ENCODE measurements around the gene REG1B. TPM values are rescaled to one million over a fixed set of nuclear protein-coding genes. Genes with fewer than 3 reads are reported as not detected.

Gene REG1B
- total RNA-seq, 1 experiment from 2014 or later: 2.1 TPM

- TF ChIP-seq STAT6 (CRISPR knock-in tag; conservative IDR thresholded peaks at IDR 0.05; ENCODE audit: low read depth): no peak
These were observed 24.5 kb upstream of the REG1B start (continued) for GRCh38 chr2:79112269-79112668.

GRCh38 chr2:79105259-79105658 is 17.5 kb upstream of the REG1B start:
- Mint-ChIP-seq H3K4me3 (no peak overlapping the region), H3K9me3 (peaks cover 16% of the 10 kb centered on the region)
- DNase-seq (ENCODE audit: low spot score): no peak

More at GRCh38 chr2:79105259-79105658, 17.5 kb upstream of the REG1B start:
- ChIA-PET POLR2A (no interaction called here), CTCF (interaction anchor here (0.7 to 2.3 kb wide), 3 partner anchors 14 to 64 kb away, joined by 3 to 13 read pairs (median 4); no protein-coding TSS in a partner anchor)
- Mint-ChIP-seq H3K27me3 (ENCODE audit: low read depth) (peaks cover 2% of the 10 kb centered on the region; the same call in 1 of the 2 replicates), H3K4me1 (no peaks in the 10 kb centered on the region), H3K27ac (no peak overlapping the region), H3K36me3 (peaks cover 12% of the 10 kb centered on the region)
- peak; percentile 63 for ATAC-seq
- TF ChIP-seq ZNF281 (CRISPR knock-in tag; IDR thresholded peaks at IDR 0.05): no peak
- TF ChIP-seq ELF4 (CRISPR knock-in tag; IDR thresholded peaks at IDR 0.05; ENCODE audit: low read depth): no peak
- TF ChIP-seq MYBL2 (CRISPR knock-in tag; IDR thresholded peaks at IDR 0.05): no peak
- TF ChIP-seq TEAD1 (CRISPR knock-in tag; IDR thresholded peaks at IDR 0.05): no peak
- no peak for TF ChIP-seq ZNF138 (CRISPR knock-in tag; conservative IDR thresholded peaks at IDR 0.05)
- TF ChIP-seq FOXP1 (CRISPR knock-in tag; IDR thresholded peaks at IDR 0.05; ENCODE audit: borderline replicate concordance): no peak
- no peak for TF ChIP-seq FOXK1 (CRISPR knock-in tag; IDR thresholded peaks at IDR 0.05)
- no peak for TF ChIP-seq GABPB1 (CRISPR knock-in tag; IDR thresholded peaks at IDR 0.05)
- TF ChIP-seq ATF3 (CRISPR knock-in tag; conservative IDR thresholded peaks at IDR 0.05): no peak
- no peak for TF ChIP-seq HMGXB4 (CRISPR knock-in tag; IDR thresholded peaks at IDR 0.05)
- TF ChIP-seq ZNF219 (CRISPR knock-in tag; IDR thresholded peaks at IDR 0.05; ENCODE audit: borderline replicate concordance): no peak
- TF ChIP-seq KAT7 (CRISPR knock-in tag; IDR thresholded peaks at IDR 0.05; ENCODE audit: borderline replicate concordance): no peak
- no peak for TF ChIP-seq TP53 (CRISPR knock-in tag; IDR thresholded peaks at IDR 0.05)
- TF ChIP-seq SMAD3 (CRISPR knock-in tag; IDR thresholded peaks at IDR 0.05; ENCODE audit: borderline replicate concordance): no peak
- no peak for TF ChIP-seq USF1 (CRISPR knock-in tag; IDR thresholded peaks at IDR 0.05)
- TF ChIP-seq NR3C1 (CRISPR knock-in tag; conservative IDR thresholded peaks at IDR 0.05; ENCODE audit: low read depth): no peak
- TF ChIP-seq OVOL2 (CRISPR knock-in tag; IDR thresholded peaks at IDR 0.05; ENCODE audit: borderline replicate concordance): no peak
- no peak for TF ChIP-seq MLX (CRISPR knock-in tag; IDR thresholded peaks at IDR 0.05)
- TF ChIP-seq EMX1 (CRISPR knock-in tag; IDR thresholded peaks at IDR 0.05): no peak
